HEK293 (cell line): Measurements from ENCODE around the gene CCDC142.

ENCODE experiments used
- GLI4 ChIP-seq: fragments of 450-650 bp; formaldehyde crosslinking; IDR thresholded peaks from 2 replicates; pipeline ENCODE4 v1.5.1; 2016; ENCODE audit warnings: missing biosample characterization, missing genetic modification characterization
- GLIS2 ChIP-seq: fragments of 450-650 bp; formaldehyde crosslinking; IDR thresholded peaks from 2 replicates; pipeline ENCODE4 v1.5.1; 2016; ENCODE audit warnings: missing biosample characterization, missing genetic modification characterization
- HIC1 ChIP-seq: fragments of 450-650 bp; formaldehyde crosslinking; IDR thresholded peaks from 2 replicates; pipeline ENCODE4 v1.5.1; 2016; ENCODE audit warnings: missing biosample characterization, missing genetic modification characterization
- INSM2 ChIP-seq: fragments of 450-650 bp; formaldehyde crosslinking; IDR thresholded peaks from 2 replicates; pipeline ENCODE4 v1.5.1; 2016; ENCODE audit warnings: missing biosample characterization, missing genetic modification characterization
- KLF10 ChIP-seq: fragments of 450-650 bp; IDR thresholded peaks from 2 replicates; pipeline ENCODE4 v1.5.1; 2018; ENCODE audit warnings: missing biosample characterization, mild to moderate bottlenecking, missing genetic modification characterization
- KLF7 ChIP-seq: fragments of 450-650 bp; formaldehyde crosslinking; IDR thresholded peaks from 2 replicates; pipeline ENCODE4 v1.5.1; 2016; ENCODE audit warnings: missing biosample characterization, missing genetic modification characterization, borderline replicate concordance
- KLF8 ChIP-seq: fragments of 450-650 bp; formaldehyde crosslinking; IDR thresholded peaks from 2 replicates; pipeline ENCODE4 v1.5.1; 2016; ENCODE audit warnings: missing biosample characterization, missing genetic modification characterization
- KLF9 ChIP-seq: fragments of 450-650 bp; formaldehyde crosslinking; IDR thresholded peaks from 2 replicates; pipeline ENCODE4 v1.5.1; 2016; ENCODE audit warnings: missing biosample characterization, missing genetic modification characterization, low read depth
- TRIM28 ChIP-seq: IDR thresholded peaks from 2 replicates; pipeline ENCODE4 v1.6.1; 2011; ENCODE audit warnings: low read length, control low read depth, borderline replicate concordance
- WT1 ChIP-seq: fragments of 450-650 bp; formaldehyde crosslinking; IDR thresholded peaks from 2 replicates; pipeline ENCODE4 v1.5.1; 2016; ENCODE audit warnings: missing biosample characterization, missing genetic modification characterization
- ZBTB10 ChIP-seq: fragments of 450-650 bp; formaldehyde crosslinking; IDR thresholded peaks from 2 replicates; pipeline ENCODE4 v1.5.1; 2016; ENCODE audit warnings: missing biosample characterization, missing genetic modification characterization
- ZBTB48 ChIP-seq: fragments of 450-650 bp; formaldehyde crosslinking; IDR thresholded peaks from 2 replicates; pipeline ENCODE4 v1.5.1; 2016; ENCODE audit warnings: missing biosample characterization, missing genetic modification characterization
- ZIC2 ChIP-seq: fragments of 450-650 bp; formaldehyde crosslinking; IDR thresholded peaks from 2 replicates; pipeline ENCODE4 v1.5.1; 2016; ENCODE audit warnings: missing biosample characterization, missing genetic modification characterization
- ZNF2 ChIP-seq: fragments of 450-650 bp; formaldehyde crosslinking; IDR thresholded peaks from 2 replicates; pipeline ENCODE4 v1.5.1; 2016; ENCODE audit warnings: missing biosample characterization, missing genetic modification characterization
- ZNF24 ChIP-seq: fragments of 450-650 bp; formaldehyde crosslinking; IDR thresholded peaks from 2 replicates; pipeline ENCODE4 v1.5.1; 2016; ENCODE audit warnings: missing biosample characterization, missing genetic modification characterization
- ZNF394 ChIP-seq: fragments of 450-650 bp; formaldehyde crosslinking; IDR thresholded peaks from 2 replicates; pipeline ENCODE4 v1.5.1; 2016; ENCODE audit warnings: missing biosample characterization, missing genetic modification characterization, mild to moderate bottlenecking, moderate library complexity, borderline replicate concordance
- ZNF398 ChIP-seq: fragments of 450-650 bp; formaldehyde crosslinking; IDR thresholded peaks from 2 replicates; pipeline ENCODE4 v1.5.1; 2017; ENCODE audit warnings: missing biosample characterization, missing genetic modification characterization
- ZNF404 ChIP-seq: fragments of 450-650 bp; formaldehyde crosslinking; IDR thresholded peaks from 2 replicates; pipeline ENCODE4 v1.5.1; 2017; ENCODE audit warnings: missing biosample characterization, missing genetic modification characterization
- ZNF433 ChIP-seq: fragments of 450-650 bp; formaldehyde crosslinking; IDR thresholded peaks from 2 replicates; pipeline ENCODE4 v1.5.1; 2016; ENCODE audit warnings: missing biosample characterization, missing genetic modification characterization, low read depth
- ZNF501 ChIP-seq: fragments of 450-650 bp; formaldehyde crosslinking; IDR thresholded peaks from 2 replicates; pipeline ENCODE4 v1.5.1; 2016; ENCODE audit warnings: missing biosample characterization, missing genetic modification characterization
- ZNF658 ChIP-seq: fragments of 450-650 bp; formaldehyde crosslinking; IDR thresholded peaks from 2 replicates; pipeline ENCODE4; 2016; ENCODE audit warnings: missing biosample characterization, missing genetic modification characterization
- ZNF76 ChIP-seq: fragments of 450-650 bp; formaldehyde crosslinking; IDR thresholded peaks from 2 replicates; pipeline ENCODE4; 2016; ENCODE audit warnings: low read depth, missing biosample characterization, missing genetic modification characterization, borderline replicate concordance
- ZNF843 ChIP-seq: fragments of 450-650 bp; formaldehyde crosslinking; IDR thresholded peaks from 2 replicates; pipeline ENCODE4 v1.5.1; 2016; ENCODE audit warnings: missing biosample characterization, missing genetic modification characterization
- ZSCAN30 ChIP-seq: fragments of 450-650 bp; IDR thresholded peaks from 2 replicates; pipeline ENCODE4 v1.5.1; 2018; ENCODE audit warnings: missing biosample characterization, mild to moderate bottlenecking, missing genetic modification characterization, moderate library complexity
- TF ChIP-seq, protein P1 (sequence below): fragments of 450-650 bp; formaldehyde crosslinking; IDR thresholded peaks from 2 replicates; pipeline ENCODE4 v1.5.1; 2016; ENCODE audit warnings: missing biosample characterization, missing genetic modification characterization
- TF ChIP-seq, protein P2 (sequence below): fragments of 450-650 bp; formaldehyde crosslinking; IDR thresholded peaks from 2 replicates; pipeline ENCODE4 v1.5.1; 2017; ENCODE audit warnings: missing biosample characterization, missing genetic modification characterization
- TF ChIP-seq, protein P3 (sequence below): fragments of 450-650 bp; formaldehyde crosslinking; optimal IDR thresholded peaks from 2 replicates; pipeline ENCODE3; 2016; ENCODE audit warnings: missing biosample characterization, mild to moderate bottlenecking, missing genetic modification characterization

The CCDC142 gene

DNA sequence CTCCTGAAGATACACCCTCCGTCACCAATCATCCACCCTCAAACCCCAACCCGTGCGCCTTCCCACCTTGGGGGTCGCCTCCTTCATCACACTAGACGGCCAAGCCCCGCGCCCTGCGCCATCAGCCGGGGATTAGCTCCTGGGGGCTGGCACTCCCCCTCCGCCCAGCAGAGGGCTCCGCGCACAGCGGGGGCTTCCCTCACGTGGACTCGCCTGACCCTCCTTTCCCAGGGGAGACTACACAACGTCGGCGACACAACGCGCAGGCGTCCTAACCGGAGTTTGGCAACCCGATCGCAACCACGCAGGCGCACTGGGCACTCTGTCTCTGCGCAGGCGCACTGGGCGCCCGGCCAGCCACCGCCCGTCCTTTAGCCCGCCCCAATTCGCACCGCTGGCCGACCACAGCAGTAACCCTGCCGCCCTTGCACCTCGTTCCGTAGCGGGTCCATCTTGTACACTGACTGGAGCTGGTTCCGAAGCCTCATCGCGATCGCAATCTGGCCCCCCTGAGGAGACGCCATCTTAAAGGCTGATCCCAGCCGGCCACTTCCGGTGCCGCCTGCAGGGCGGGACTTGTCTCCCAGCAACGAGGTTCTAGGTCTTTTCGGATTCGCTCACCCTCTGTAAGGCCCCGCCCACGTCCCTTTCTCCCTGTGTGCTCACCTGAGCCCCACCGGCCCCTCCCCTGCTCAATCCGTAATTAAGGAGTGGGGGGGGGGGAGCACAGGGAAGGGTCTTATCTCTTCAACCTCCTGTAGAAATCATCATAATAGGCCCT lies 24.5 kb upstream of the CCDC142 start, which contains the start of gene PCGF1 (continued):
- TF ChIP-seq ZNF843 (tag by site-specific recombination) (peak; percentile 53; the same call in 1 of the 2 replicates), ZSCAN30 (tag by site-specific recombination) (no peak), GLIS2 (tag by site-specific recombination) (peak; percentile 98), INSM2 (tag by site-specific recombination) (peak; percentile 37; the same call in 1 of the 2 replicates), ZNF404 (tag by site-specific recombination) (no peak), GLI4 (tag by site-specific recombination) (0 out of 2 replicates have a peak, but pooled peaks have one; percentile 59), ZNF433 (no peak), KLF9 (peak; percentile 58), KLF8 (tag by site-specific recombination) (peak; percentile 71), ZNF2 (tag by site-specific recombination) (peak; percentile 84), ZNF24 (tag by site-specific recombination) (peak; percentile 55; the same call in 1 of the 2 replicates), WT1 (tag by site-specific recombination) (peak; percentile 67), ZNF394 (tag by site-specific recombination) (peak; percentile 51; the same call in 1 of the 2 replicates), ZNF658 (tag by site-specific recombination) (no peak), ZNF398 (peak; percentile 58; the same call in 1 of the 2 replicates), ZBTB48 (tag by site-specific recombination) (peak; percentile 77), HIC1 (tag by site-specific recombination) (peak; percentile 96), ZBTB10 (peak; percentile 96), TRIM28 (0 out of 2 replicates have a peak, but pooled peaks have one; percentile 43), ZIC2 (tag by site-specific recombination) (peak; percentile 92), ZNF501 (peak; percentile 66; the same call in 1 of the 2 replicates), KLF7 (0 out of 2 replicates have a peak, but pooled peaks have one; percentile 11), KLF10 (tag by site-specific recombination) (no peak; the same call in 1 of the 2 replicates), ZNF76 (tag by site-specific recombination) (peak; percentile 48; the same call in 1 of the 2 replicates)
- TF ChIP-seq, protein P1, sequence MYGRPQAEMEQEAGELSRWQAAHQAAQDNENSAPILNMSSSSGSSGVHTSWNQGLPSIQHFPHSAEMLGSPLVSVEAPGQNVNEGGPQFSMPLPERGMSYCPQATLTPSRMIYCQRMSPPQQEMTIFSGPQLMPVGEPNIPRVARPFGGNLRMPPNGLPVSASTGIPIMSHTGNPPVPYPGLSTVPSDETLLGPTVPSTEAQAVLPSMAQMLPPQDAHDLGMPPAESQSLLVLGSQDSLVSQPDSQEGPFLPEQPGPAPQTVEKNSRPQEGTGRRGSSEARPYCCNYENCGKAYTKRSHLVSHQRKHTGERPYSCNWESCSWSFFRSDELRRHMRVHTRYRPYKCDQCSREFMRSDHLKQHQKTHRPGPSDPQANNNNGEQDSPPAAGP, result peak; percentile 95
- TF ChIP-seq, protein P2, sequence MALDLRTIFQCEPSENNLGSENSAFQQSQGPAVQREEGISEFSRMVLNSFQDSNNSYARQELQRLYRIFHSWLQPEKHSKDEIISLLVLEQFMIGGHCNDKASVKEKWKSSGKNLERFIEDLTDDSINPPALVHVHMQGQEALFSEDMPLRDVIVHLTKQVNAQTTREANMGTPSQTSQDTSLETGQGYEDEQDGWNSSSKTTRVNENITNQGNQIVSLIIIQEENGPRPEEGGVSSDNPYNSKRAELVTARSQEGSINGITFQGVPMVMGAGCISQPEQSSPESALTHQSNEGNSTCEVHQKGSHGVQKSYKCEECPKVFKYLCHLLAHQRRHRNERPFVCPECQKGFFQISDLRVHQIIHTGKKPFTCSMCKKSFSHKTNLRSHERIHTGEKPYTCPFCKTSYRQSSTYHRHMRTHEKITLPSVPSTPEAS (tag by site-specific recombination), result peak; percentile 47; the same call in 1 of the 2 replicates
- TF ChIP-seq, protein P3, sequence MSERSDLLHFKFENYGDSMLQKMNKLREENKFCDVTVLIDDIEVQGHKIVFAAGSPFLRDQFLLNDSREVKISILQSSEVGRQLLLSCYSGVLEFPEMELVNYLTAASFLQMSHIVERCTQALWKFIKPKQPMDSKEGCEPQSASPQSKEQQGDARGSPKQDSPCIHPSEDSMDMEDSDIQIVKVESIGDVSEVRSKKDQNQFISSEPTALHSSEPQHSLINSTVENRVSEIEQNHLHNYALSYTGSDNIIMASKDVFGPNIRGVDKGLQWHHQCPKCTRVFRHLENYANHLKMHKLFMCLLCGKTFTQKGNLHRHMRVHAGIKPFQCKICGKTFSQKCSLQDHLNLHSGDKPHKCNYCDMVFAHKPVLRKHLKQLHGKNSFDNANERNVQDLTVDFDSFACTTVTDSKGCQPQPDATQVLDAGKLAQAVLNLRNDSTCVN, result peak; percentile 67
